Stimulated activated naive CD8-positive, alpha-beta T cell treated with anti-CD3 and anti-CD28 coated beads, Interleukin-15, amount 100 ng/mL, for 72 hours (primary cell): ENCODE results near the gene CST6.

Experiments
- ATAC-seq: fragments of 150-1000 bp; cut with Tn5 transposase; 2 replicates; pipeline ENCODE4 v1.10.0; 2021; ENCODE audit warnings: mild to moderate bottlenecking, moderate library complexity
- DNase-seq, 2 donors: peaks; one replicate each; pipeline ENCODE4 v3.0.0; 2021 to 2022
- H3K27ac Mint-ChIP-seq, 2 donors: one replicate each; pipeline ENCODE4 v1.8.0; 2022; ENCODE audit warnings: mild to moderate bottlenecking in 2 of 2, mixed read lengths in 2 of 2, moderate library complexity in 2 of 2
- H3K27me3 Mint-ChIP-seq: one replicate; pipeline ENCODE4 v1.8.0; 2022; ENCODE audit warnings: mixed read lengths
- H3K4me1 Mint-ChIP-seq: one replicate; pipeline ENCODE4 v1.8.0; 2022; ENCODE audit warnings: mild to moderate bottlenecking, mixed read lengths
- H3K4me3 Mint-ChIP-seq, 2 donors: one replicate each; pipeline ENCODE4 v1.8.0; 2022; ENCODE audit warnings: mild to moderate bottlenecking in 2 of 2, mixed read lengths in 2 of 2, moderate library complexity in 1 of 2
- H3K9me3 Mint-ChIP-seq, 2 donors: one replicate each; pipeline ENCODE4 v1.8.0; 2022; ENCODE audit warnings: mixed read lengths in 2 of 2

The CST6 gene

GRCh38 chr11:66011785-66012303 is at the start of gene CST6:
CST6 (plus strand) TSS chr11:66012008; CDS start chr11:66012045, 37 bp downstream.
- Mint-ChIP-seq H3K9me3 (no peaks in the 10 kb centered on the region), H3K4me1 (peaks cover 11% of the 10 kb centered on the region), H3K27me3 (peaks cover 36% of the 10 kb centered on the region), H3K4me3 (peak within 1 kb of the TSS; percentile 45 to 63), H3K27ac (no peak within 1 kb of the TSS)
- DNase-seq (no peak), ATAC-seq (peak; percentile 36)

GRCh38 chr11:65962141-65962564 is 49.7 kb upstream of the CST6 start:
- no peak for DNase-seq
- Mint-ChIP-seq H3K27ac (peak overlapping the region; percentile 81 to 89), H3K27me3 (no peaks in the 10 kb centered on the region), H3K4me1 (peaks cover 57% of the 10 kb centered on the region), H3K4me3 (peak overlapping the region; percentile 93 to 98), H3K9me3 (no peaks in the 10 kb centered on the region)
- no peak for ATAC-seq

- Mint-ChIP-seq H3K4me1 (peaks cover 52% of the 10 kb centered on the region), H3K27me3 (no peaks in the 10 kb centered on the region), H3K27ac (peak overlapping the region in 1 of 2 donors; percentile 94), H3K4me3 (no peak overlapping the region), H3K9me3 (no peaks in the 10 kb centered on the region)
- no peak for DNase-seq
- no peak for ATAC-seq
Observed at GRCh38 chr11:65964906-65965305, 46.9 kb upstream of the CST6 start.

GRCh38 chr11:65965986-65966762 is 45.6 kb upstream of the CST6 start:
- Mint-ChIP-seq H3K4me1 (peaks cover 50% of the 10 kb centered on the region), H3K27me3 (no peaks in the 10 kb centered on the region), H3K4me3 (no peak overlapping the region), H3K9me3 (no peaks in the 10 kb centered on the region), H3K27ac (peak overlapping the region in 1 of 2 donors; percentile 80)
- no peak for DNase-seq
- ATAC-seq = no peak

DNA sequence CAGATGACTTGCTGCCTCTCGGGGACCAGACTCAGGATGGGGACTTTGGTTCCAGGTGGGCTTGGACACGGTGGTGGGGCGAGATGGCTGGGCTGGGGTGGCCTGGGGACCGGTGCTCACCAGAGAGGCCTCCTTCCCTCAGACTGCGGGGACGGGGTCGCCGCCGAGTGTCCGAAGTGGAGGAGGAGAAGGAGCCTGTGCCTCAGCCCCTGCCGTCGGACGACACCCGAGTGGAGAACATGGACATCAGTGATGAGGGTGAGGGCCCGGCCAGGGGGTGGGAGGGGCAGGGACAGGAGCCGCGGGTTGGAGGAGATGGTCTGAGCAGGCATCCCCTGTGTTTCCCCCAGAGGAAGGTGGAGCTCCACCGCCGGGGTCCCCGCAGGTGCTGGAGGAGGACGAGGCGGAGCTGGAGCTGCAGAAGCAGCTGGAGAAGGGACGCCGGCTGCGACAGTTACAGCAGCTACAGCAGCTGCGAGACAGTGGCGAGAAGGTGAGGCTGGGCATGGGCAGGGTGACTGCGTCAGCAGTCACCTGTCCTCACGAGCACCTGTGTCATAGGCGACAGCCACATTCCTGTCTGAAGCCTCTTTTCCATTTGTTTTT is 44.4 kb upstream of the CST6 start:
- no peak for DNase-seq
- Mint-ChIP-seq H3K27ac (peak overlapping the region in 1 of 2 donors; percentile 35), H3K4me3 (no peak overlapping the region), H3K27me3 (no peaks in the 10 kb centered on the region), H3K9me3 (no peaks in the 10 kb centered on the region), H3K4me1 (peaks cover 41% of the 10 kb centered on the region)
- ATAC-seq = no peak

GRCh38 chr11:65968600-65969482 is 43.0 kb upstream of the CST6 start:
- DNase-seq = no peak
- Mint-ChIP-seq H3K9me3 (no peaks in the 10 kb centered on the region), H3K27ac (peak overlapping the region; percentile 53 to 96), H3K4me1 (peaks cover 27% of the 10 kb centered on the region), H3K27me3 (no peaks in the 10 kb centered on the region), H3K4me3 (no peak overlapping the region)
- ATAC-seq = no peak

GRCh38 chr11:65972116-65972515 is 39.7 kb upstream of the CST6 start:
- no peak overlapping the region for H3K4me3 Mint-ChIP-seq
- ATAC-seq = no peak
- H3K27ac Mint-ChIP-seq = no peak overlapping the region
- H3K27me3 Mint-ChIP-seq = no peaks in the 10 kb centered on the region
- H3K4me1 Mint-ChIP-seq = peaks cover 19% of the 10 kb centered on the region
- H3K9me3 Mint-ChIP-seq = no peaks in the 10 kb centered on the region
- no peak for DNase-seq

DNA sequence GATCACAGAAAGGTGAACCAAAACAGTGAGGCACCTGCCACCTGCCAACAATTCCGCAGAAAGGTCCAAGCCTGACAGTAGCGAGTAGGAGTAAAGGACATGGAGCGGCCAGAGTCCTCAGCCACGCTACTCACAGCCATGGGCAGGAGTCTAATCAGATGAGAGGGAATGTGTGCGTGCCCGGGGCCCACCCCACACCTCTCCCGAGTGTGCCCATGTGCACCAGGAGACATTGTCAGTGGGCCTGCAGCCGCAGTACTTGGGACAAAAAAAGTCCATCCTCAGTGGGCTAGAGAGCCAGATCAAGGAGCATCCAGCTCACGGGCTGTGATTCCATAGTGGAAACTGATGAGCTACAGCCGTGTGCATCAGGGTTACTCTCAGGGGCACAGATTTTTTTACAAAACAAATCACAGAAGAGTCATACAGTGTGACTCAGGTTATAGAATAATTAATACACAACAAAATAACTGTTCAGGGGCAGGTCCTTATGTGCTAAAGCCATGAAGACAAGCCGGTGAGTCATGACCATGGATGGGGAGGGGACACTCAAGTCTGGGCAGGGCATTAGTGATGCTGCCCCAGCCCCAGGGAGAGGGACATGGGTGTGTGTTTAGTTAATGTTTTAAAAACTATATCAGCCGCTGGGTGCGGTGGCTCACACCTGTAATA is 38.2 kb upstream of the CST6 start:
- H3K27me3 Mint-ChIP-seq = no peaks in the 10 kb centered on the region
- H3K9me3 Mint-ChIP-seq = no peaks in the 10 kb centered on the region
- no peak for ATAC-seq
- H3K27ac Mint-ChIP-seq = no peak overlapping the region
- no peak for DNase-seq
- no peak overlapping the region for H3K4me3 Mint-ChIP-seq
- peaks cover 18% of the 10 kb centered on the region for H3K4me1 Mint-ChIP-seq

DNA sequence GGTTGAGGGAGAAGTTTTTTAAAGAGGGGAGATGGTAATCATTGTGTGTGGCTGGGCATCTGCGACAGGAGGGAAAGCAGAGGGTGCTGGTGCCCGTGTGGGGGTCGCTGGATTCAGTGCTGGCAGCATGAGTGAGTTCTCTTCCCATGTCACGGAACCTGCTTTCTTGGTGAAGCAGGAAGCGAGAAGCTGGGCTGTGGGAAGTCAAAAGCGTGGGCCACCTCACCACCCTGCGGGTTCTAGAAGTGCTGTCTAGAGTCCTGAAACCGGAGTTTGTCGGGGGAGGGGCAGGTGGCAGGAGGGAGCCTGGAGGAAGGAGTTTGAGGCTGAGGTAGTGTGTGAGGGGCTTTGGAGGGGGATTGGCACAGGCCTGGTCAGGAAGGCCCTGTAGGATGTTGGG is 36.0 kb upstream of the CST6 start:
- peaks cover 6% of the 10 kb centered on the region for H3K4me1 Mint-ChIP-seq
- H3K27ac Mint-ChIP-seq = no peak overlapping the region
- no peaks in the 10 kb centered on the region for H3K9me3 Mint-ChIP-seq
- DNase-seq (no peak), ATAC-seq (no peak)
- H3K4me3 Mint-ChIP-seq = no peak overlapping the region
- H3K27me3 Mint-ChIP-seq = no peaks in the 10 kb centered on the region

DNA sequence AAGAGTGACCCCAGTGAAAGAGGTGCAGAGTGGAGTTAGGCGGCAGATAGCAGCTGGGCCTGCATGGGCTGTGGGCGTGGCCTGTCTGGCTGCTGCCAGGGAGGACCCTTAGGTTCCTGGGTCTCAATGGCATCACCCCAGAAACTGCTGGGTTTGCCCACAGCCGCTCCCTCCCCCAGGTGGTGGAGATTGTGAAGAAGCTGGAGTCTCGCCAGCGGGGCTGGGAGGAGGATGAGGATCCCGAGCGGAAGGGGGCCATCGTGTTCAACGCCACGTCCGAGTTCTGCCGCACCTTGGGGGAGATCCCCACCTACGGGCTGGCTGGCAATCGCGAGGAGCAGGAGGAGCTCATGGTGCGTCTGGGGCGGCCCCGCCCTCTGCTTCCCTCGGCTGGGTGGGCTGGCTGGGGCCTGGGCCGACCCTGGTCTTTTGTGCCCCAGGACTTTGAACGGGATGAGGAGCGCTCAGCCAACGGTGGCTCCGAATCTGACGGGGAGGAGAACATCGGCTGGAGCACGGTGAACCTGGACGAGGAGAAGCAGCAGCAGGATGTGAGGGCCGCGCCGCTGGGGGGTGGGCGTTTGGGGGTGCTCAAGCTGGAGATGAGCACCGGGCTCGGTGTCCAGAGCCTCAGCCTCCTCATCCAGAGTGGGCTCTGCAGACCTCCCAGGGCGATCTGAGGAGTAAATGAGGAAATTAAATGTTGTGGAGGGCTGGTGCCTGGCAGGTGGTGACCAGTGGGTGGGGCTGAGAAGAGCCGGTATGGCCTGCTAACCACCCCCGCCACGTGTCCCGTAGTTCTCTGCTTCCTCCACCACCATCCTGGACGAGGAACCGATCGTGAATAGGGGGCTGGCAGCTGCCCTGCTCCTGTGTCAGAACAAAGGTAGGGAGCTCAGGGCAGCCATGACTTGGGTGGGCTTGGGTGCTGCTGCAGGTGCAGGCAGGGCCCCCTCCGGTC is 35.3 kb upstream of the CST6 start:
- H3K4me3 Mint-ChIP-seq = no peak overlapping the region
- no peaks in the 10 kb centered on the region for H3K27me3 Mint-ChIP-seq
- H3K9me3 Mint-ChIP-seq = no peaks in the 10 kb centered on the region

DNA sequence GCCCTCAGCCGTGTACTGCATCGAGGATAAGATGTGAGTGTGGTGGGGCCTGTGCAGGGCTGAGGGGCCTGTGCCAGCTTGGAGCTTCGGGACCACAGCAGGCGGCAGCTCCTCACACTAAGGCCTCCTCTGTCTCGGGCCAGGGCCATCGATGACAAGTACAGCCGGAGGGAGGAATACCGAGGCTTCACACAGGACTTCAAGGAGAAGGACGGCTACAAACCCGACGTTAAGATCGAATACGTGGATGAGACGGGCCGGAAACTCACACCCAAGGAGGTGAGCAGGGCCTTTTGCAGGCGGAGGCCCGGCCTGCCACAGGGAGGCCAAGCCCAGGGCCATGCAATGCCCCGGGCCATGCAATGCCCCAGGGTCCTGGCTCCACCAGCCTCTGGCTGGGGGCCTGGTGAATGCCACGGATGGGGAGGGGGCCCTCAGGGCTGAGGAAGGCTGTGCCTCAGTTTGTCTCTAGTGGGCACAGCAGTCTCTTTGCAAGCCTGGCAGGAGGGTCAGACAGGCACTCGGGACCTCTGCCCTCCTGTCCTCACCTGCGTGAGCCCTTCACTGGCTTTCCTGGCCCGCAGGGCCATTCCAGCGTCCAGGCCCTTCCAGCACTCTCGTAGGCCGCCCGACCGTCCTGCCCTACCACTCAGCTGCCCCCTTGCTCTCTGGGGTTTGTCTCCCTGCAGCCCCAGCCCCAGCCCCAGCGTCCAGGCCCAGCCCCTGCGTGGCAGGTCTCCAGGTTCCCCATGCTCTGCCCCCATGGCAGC is 34.0 kb upstream of the CST6 start:
- Mint-ChIP-seq H3K4me3 (no peak overlapping the region), H3K9me3 (no peaks in the 10 kb centered on the region), H3K4me1 (peaks cover 6% of the 10 kb centered on the region), H3K27me3 (no peaks in the 10 kb centered on the region), H3K27ac (no peak overlapping the region)
- ATAC-seq = no peak
- no peak for DNase-seq

More for the DNA sequence above, 35.3 kb upstream of the CST6 start:
- ATAC-seq (no peak), DNase-seq (no peak)
- Mint-ChIP-seq H3K27ac (no peak overlapping the region), H3K4me1 (peaks cover 6% of the 10 kb centered on the region)

- no peak overlapping the region for H3K4me3 Mint-ChIP-seq
- no peak for ATAC-seq
- peaks cover 6% of the 10 kb centered on the region for H3K4me1 Mint-ChIP-seq
- no peaks in the 10 kb centered on the region for H3K9me3 Mint-ChIP-seq
- no peaks in the 10 kb centered on the region for H3K27me3 Mint-ChIP-seq
- no peak for DNase-seq
- no peak overlapping the region for H3K27ac Mint-ChIP-seq
Observed at GRCh38 chr11:65978391-65979238, 33.2 kb upstream of the CST6 start.

DNA sequence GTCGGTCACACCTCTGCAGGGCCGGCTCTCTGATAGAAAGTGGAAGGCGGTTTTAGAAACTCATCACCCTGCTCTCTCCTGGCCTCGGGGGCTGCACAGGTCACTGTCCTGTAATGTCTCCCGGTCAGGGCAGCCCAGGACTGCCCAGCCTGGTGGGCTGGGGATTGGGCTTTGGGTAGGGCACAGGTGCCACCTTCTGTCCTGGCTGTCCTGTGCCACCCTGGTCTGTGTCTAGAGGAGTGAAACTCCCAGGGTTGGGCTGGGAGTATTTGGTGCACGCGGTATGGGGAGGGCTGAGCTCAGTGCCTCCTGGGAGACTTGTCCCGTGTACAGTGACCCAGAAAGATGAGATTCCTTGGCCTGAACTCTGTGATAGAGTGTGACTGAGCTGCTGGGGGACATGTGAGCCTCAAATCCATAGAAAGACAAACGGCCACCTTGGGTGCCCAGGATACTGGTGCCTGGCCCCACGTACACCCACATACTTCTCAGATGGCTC is 32.5 kb upstream of the CST6 start:
- Mint-ChIP-seq H3K4me1 (peaks cover 6% of the 10 kb centered on the region), H3K27me3 (no peaks in the 10 kb centered on the region), H3K4me3 (no peak overlapping the region), H3K9me3 (no peaks in the 10 kb centered on the region), H3K27ac (no peak overlapping the region)
- ATAC-seq (no peak), DNase-seq (no peak)
